GM23338 (cell line): ENCODE data around the gene EXOC6B. TPM values are rescaled to one million over a fixed set of nuclear protein-coding genes. Genes with fewer than 3 reads are reported as not detected.

Source experiments
- ATAC-seq: fragments of 200-7000 bp; cut with Tn5 transposase; 3 replicates; pipeline ENCODE4 v1.9.1; 2020
- DNase-seq: peaks from one replicate; pipeline ENCODE4 v3.0.0-alpha.2; 2015; ENCODE audit warnings: low spot score
- H2AFZ ChIP-seq: fragments of 200-600 bp; sonication (generic); 2 replicates; pipeline ENCODE4 v1.8.0; 2016; ENCODE audit warnings: antibody characterized with exemption, mild to moderate bottlenecking, moderate library complexity
- H3F3A ChIP-seq: fragments of 200-600 bp; sonication (generic); replicated peaks from 2 replicates; pipeline ENCODE4 v1.8.0; 2017; ENCODE audit warnings: antibody characterized with exemption, mixed run types, low read depth
- H3K27ac ChIP-seq: fragments of 200-600 bp; sonication (generic); 2 replicates; pipeline ENCODE4 v1.6.1; 2016; ENCODE audit warnings: low read depth
- H3K27me3 ChIP-seq: fragments of 200-600 bp; sonication (generic); 2 replicates; pipeline ENCODE4 v1.8.0; 2016; ENCODE audit warnings: mild to moderate bottlenecking, mixed run types, moderate library complexity; ENCODE audit not compliant: insufficient read depth
- H3K36me3 ChIP-seq: fragments of 200-600 bp; sonication (generic); 2 replicates; pipeline ENCODE4 v1.8.0; 2016; ENCODE audit warnings: mild to moderate bottlenecking; ENCODE audit not compliant: insufficient read depth
- H3K4me1 ChIP-seq: fragments of 200-600 bp; sonication (generic); 2 replicates; pipeline ENCODE4 v1.8.0; 2016; ENCODE audit warnings: mild to moderate bottlenecking, moderate library complexity; ENCODE audit not compliant: insufficient read depth
- H3K4me2 ChIP-seq: fragments of 200-600 bp; sonication (generic); 2 replicates; pipeline ENCODE4 v1.7.1; 2017; ENCODE audit warnings: mixed run types
- H3K4me3 ChIP-seq: fragments of 200-600 bp; sonication (generic); 2 replicates; pipeline ENCODE4 v1.6.1; 2016; ENCODE audit warnings: mixed run types
- H3K79me2 ChIP-seq: fragments of 200-600 bp; sonication (generic); replicated peaks from 2 replicates; pipeline ENCODE4 v1.8.0; 2017; ENCODE audit warnings: mild to moderate bottlenecking; ENCODE audit not compliant: insufficient read depth
- H3K9me2 ChIP-seq: fragments of 200-600 bp; sonication (generic); 2 replicates; pipeline ENCODE4 v1.8.0; 2017; ENCODE audit not compliant: insufficient read depth
- H4K20me1 ChIP-seq: fragments of 200-600 bp; sonication (generic); replicated peaks from 2 replicates; pipeline ENCODE4 v1.8.0; 2017; ENCODE audit warnings: mild to moderate bottlenecking; ENCODE audit not compliant: insufficient read depth
- H3K27ac Mint-ChIP-seq: 2 replicates; pipeline ENCODE4 v1.8.0; 2020; ENCODE audit warnings: inconsistent platforms, mild to moderate bottlenecking, moderate library complexity, mixed read lengths
- H3K27me3 Mint-ChIP-seq: 3 replicates; pipeline ENCODE4 v1.8.0; 2022; ENCODE audit warnings: low read depth, mild to moderate bottlenecking, moderate library complexity, mixed read lengths, inconsistent platforms; ENCODE audit not compliant: insufficient read depth, poor library complexity
- H3K36me3 Mint-ChIP-seq: 3 replicates; pipeline ENCODE4 v1.8.0; 2021; ENCODE audit warnings: low read depth, mild to moderate bottlenecking, inconsistent platforms, moderate library complexity, mixed read lengths
- H3K4me1 Mint-ChIP-seq: 3 replicates; pipeline ENCODE4 v1.8.0; 2020; ENCODE audit warnings: mild to moderate bottlenecking, inconsistent platforms, mixed read lengths
- H3K4me3 Mint-ChIP-seq: 3 replicates; pipeline ENCODE4 v1.8.0; 2021; ENCODE audit warnings: moderate library complexity, mild to moderate bottlenecking, inconsistent platforms, mixed read lengths
- H3K9me3 Mint-ChIP-seq: 3 replicates; pipeline ENCODE4 v1.8.0; 2020; ENCODE audit warnings: moderate library complexity, mild to moderate bottlenecking, inconsistent platforms, mixed read lengths
- EZH2phosphoT487 ChIP-seq: fragments of 200-600 bp; sonication (generic); IDR thresholded peaks from one replicate; pipeline ENCODE4 v1.8.1; 2018; ENCODE audit warnings: antibody characterized with exemption; ENCODE audit not compliant: unreplicated experiment
- ZNF114 ChIP-seq: fragments of 250-450 bp; sonication (Bioruptor Pico); IDR thresholded peaks from 2 replicates; pipeline ENCODE4 v1.5.0; 2020; ENCODE audit warnings: mild to moderate bottlenecking, moderate library complexity
- ZNF331 ChIP-seq: fragments of 250-450 bp; sonication (Bioruptor Pico); IDR thresholded peaks from 2 replicates; pipeline ENCODE4 v1.5.0; 2020; ENCODE audit warnings: low read depth, mild to moderate bottlenecking, moderate library complexity
- ZNF462 ChIP-seq: fragments of 250-450 bp; sonication (Bioruptor Pico); IDR thresholded peaks from 2 replicates; pipeline ENCODE4 v1.5.0; 2020; ENCODE audit warnings: mild to moderate bottlenecking, moderate library complexity
- polyA plus RNA-seq: library from polyadenylated mRNA; unstranded; fragments of >200 nt; fragmentation: Nextera tagmentation; extraction: Ambion mirVana; gene quantifications from 2 replicates; pipeline ENCODE4 v1.2.1, GENCODE V29; 2016
- total RNA-seq: library from RNA; depleted of rRNA; stranded (reverse); fragments of >200 nt; shearing (Covaris generic); gene quantifications from 2 replicates; pipeline ENCODE4 v1.2.3, GENCODE V29; 2014
- TF ChIP-seq, protein P1 (sequence below): IDR thresholded peaks from one replicate; pipeline ENCODE4 v1.6.1; 2018; ENCODE audit warnings: antibody characterized with exemption; ENCODE audit not compliant: unreplicated experiment

EXOC6B gene
- total and polyA plus RNA-seq, 2 experiments from 2014 or later = 7.2 to 45.9 TPM

DNA sequence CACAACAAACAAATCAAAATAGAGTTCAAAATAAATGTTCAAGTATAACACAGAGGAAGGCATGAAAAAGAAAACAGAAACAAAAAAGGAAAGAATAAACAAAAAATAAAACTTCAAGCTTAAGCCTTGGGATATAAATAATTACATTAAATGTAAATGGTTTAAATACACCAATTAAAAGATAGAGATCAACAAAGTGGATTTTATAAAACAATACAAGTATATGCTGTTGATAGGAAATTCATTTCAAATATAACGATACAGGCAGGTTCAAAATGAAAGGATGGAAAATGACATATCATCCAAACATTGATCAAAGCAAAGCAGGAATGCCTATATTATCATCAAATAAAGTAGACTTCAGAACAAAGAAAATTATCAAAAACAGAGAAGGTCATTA, 16.7 kb downstream of the EXOC6B start (continued):
- TF ChIP-seq, protein P1, sequence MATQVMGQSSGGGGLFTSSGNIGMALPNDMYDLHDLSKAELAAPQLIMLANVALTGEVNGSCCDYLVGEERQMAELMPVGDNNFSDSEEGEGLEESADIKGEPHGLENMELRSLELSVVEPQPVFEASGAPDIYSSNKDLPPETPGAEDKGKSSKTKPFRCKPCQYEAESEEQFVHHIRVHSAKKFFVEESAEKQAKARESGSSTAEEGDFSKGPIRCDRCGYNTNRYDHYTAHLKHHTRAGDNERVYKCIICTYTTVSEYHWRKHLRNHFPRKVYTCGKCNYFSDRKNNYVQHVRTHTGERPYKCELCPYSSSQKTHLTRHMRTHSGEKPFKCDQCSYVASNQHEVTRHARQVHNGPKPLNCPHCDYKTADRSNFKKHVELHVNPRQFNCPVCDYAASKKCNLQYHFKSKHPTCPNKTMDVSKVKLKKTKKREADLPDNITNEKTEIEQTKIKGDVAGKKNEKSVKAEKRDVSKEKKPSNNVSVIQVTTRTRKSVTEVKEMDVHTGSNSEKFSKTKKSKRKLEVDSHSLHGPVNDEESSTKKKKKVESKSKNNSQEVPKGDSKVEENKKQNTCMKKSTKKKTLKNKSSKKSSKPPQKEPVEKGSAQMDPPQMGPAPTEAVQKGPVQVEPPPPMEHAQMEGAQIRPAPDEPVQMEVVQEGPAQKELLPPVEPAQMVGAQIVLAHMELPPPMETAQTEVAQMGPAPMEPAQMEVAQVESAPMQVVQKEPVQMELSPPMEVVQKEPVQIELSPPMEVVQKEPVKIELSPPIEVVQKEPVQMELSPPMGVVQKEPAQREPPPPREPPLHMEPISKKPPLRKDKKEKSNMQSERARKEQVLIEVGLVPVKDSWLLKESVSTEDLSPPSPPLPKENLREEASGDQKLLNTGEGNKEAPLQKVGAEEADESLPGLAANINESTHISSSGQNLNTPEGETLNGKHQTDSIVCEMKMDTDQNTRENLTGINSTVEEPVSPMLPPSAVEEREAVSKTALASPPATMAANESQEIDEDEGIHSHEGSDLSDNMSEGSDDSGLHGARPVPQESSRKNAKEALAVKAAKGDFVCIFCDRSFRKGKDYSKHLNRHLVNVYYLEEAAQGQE = no peak
- TF ChIP-seq ZNF114 = no peak
- TF ChIP-seq EZH2phosphoT487 = no peak
- TF ChIP-seq ZNF462 (CRISPR knock-in tag) = no peak

GRCh38 chr2:72806280-72806945, 19.4 kb downstream of the EXOC6B start:
- H3K9me3 Mint-ChIP-seq = peaks cover 12% of the 10 kb centered on the region; the same call in 2 of the 3 replicates
- no peaks in the 10 kb centered on the region for H3K4me1 ChIP-seq
- H3K4me3 Mint-ChIP-seq = no peak overlapping the region
- no peaks in the 10 kb centered on the region for H3K36me3 ChIP-seq
- peaks cover 24% of the 10 kb centered on the region; the same call in 2 of the 3 replicates for H3K36me3 Mint-ChIP-seq
- H3F3A ChIP-seq = no peaks in the 10 kb centered on the region
- H3K4me2 ChIP-seq = no peak overlapping the region
- no peak overlapping the region for H3K27ac ChIP-seq
- no peak for ATAC-seq
- H4K20me1 ChIP-seq = 0 out of 2 replicates have a peak, but pooled peaks cover 9% of the 10 kb centered on the region
- H3K79me2 ChIP-seq = peaks cover 41% of the 10 kb centered on the region
- no peaks in the 10 kb centered on the region for H3K4me1 Mint-ChIP-seq
- no peak overlapping the region for H3K27ac Mint-ChIP-seq
- H3K27me3 ChIP-seq = no peaks in the 10 kb centered on the region
- no peak for DNase-seq
- H3K27me3 Mint-ChIP-seq = no peaks in the 10 kb centered on the region
- no peaks in the 10 kb centered on the region for H3K9me2 ChIP-seq
- no peak overlapping the region for H2AFZ ChIP-seq
- H3K4me3 ChIP-seq = no peak overlapping the region
- TF ChIP-seq ZNF331 (CRISPR knock-in tag) = no peak
- TF ChIP-seq ZNF462 (CRISPR knock-in tag) = no peak
